Erythroblast (primary cell): ENCODE data around the gene MIPOL1.

Experiments used
- DNase-seq, 2 experiments: peaks; one replicate each; lab custom pipeline; 2025; lab: John Stamatoyannopoulos, UW
- GATA1 ChIP-seq: IDR thresholded peaks from 2 replicates; pipeline ENCODE4 v1.6.1; 2011; ENCODE audit warnings: low read depth, mild to moderate bottlenecking, control low read depth, low read length, moderate library complexity
- POLR2A ChIP-seq: IDR thresholded peaks from 2 replicates; pipeline ENCODE4 v1.6.1; 2011; ENCODE audit warnings: mild to moderate bottlenecking, low read length

The MIPOL1 gene

DNA sequence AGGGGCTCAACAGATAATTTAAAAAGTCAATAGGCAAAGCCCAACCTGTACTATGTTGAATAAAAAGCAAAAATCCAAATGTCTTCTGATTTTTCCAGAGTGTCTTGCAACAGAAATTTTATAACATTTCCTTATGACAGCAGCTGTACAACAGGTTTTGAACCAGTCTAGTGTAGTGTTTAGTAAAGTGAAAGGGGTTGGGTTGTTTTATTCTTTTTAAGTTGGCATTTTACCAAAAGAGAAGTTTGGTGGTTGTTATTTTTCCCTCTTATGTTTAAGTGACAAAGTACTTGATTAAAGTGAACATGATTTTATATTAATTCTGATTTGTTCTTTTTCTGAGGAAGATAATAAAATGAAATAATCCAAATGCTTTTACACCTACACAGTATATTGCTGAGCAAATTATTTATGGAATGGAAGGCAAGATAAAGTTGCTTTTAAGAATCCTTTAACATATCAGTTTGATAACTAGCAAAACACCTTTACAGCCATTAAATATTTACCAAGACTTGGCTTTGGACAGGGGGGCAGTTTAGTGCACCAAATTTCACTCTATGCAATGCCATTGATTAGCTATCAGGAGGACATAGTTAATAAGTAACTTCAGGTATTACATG is 268.4 kb downstream of the MIPOL1 start:
- DNase-seq = no peak
- TF ChIP-seq GATA1 (no peak), POLR2A (no peak)

DNA sequence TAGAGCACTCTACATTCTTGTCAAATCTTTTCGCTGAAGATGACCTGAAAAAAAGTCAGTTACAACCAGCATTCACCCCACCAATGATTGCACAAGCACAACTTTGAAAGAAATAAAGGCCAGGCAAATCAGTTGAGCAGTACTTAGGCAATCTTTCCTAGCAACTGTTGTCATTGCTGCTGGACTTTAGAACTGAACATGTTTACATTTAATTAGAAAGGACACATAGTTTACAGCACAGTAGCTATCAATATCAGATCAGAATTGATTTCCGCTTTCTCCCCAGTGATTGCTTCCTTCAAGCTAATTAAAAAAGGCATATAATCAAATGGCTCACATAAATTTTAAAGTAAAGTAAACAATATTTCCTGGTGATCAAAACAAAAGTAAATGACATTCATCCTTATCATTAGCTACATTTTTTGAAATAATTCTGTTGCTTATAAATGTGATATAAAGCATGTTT is 268.9 kb downstream of the MIPOL1 start:
- TF ChIP-seq POLR2A (no peak), GATA1 (no peak)

DNA sequence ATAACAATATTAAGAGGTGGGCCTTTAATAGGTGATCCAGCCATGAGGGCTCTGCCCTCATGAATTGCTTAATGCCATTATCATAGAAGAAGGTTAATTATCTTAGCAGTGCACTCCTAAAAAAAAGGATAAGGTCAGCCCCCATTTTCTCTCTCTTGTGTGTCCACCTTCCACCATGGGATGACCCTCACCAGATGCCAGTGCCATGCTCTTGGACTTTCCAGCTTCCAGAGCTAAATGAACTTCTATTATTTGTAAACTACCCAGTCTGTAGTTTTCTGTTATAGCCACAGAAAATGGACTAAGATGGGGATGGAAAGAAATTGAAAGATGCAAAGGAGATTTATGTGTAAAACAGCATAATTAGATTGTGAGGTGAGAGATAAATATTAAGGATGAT is 271.9 kb downstream of the MIPOL1 start:
- DNase-seq = no peak
- TF ChIP-seq GATA1 = no peak
- no peak for TF ChIP-seq POLR2A

More for the DNA sequence above, 268.9 kb downstream of the MIPOL1 start:
- DNase-seq = no peak

DNA sequence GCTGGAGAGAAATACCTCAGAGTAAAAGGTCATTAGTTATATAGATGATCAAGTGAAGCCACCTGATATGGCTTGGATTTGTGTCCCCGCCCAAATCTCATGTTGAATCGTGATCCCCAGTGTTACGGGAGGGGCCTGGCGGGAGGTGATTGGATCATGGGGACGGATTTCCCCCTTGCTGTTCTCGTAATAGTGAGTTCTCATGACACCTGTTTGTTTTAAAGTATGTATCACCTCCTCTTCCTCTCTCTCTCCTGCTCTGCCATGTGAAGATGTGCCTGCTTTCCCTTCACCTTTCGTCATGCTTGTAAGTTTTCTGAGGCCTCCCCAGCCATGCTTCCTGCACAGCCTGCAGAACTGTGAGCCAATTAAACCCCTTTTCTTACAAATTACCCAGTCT is 272.5 kb downstream of the MIPOL1 start:
- TF ChIP-seq POLR2A = no peak
- no peak for TF ChIP-seq GATA1
- DNase-seq = no peak

DNA sequence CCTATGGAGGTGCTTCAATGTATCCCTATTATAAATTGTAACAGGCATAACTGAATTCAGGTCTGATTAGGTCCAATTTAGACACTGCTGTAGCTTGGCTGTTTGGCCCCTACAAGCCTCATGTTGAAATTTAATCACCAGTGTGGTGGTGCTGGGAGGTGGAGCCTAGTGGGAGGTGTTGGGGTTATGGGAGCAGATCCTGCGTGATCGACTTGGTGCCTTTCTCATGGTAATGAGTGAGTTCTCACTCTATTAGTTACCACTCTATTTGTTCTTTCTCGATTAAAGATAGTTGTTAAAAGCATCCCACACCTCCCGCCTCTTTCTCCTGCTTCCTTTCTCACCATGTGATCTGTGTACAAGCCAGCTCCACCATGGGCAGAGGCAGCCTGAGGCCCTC is 275.2 kb downstream of the MIPOL1 start:
- no peak for TF ChIP-seq GATA1
- no peak for TF ChIP-seq POLR2A
- DNase-seq = no peak

DNA sequence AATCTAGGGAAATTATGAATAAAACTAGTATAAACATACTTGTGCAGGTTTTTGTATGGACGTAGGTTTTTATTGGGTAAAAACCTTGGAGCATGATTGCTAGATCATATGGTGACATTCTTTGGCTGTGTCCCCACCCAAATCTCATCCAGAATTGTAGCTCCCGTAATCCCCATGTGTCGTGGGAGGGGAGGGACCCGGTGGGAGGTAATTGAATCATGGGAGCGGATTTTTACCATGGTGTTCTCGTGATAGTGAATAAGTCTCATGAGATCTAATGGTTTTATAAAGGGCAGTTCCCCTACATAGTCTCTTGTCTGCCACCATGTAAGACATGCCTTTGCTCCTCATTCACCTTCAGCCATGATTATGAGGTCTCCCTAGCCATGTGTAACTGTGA is 276.5 kb downstream of the MIPOL1 start:
- no peak for DNase-seq
- TF ChIP-seq POLR2A (no peak), GATA1 (no peak)

DNA sequence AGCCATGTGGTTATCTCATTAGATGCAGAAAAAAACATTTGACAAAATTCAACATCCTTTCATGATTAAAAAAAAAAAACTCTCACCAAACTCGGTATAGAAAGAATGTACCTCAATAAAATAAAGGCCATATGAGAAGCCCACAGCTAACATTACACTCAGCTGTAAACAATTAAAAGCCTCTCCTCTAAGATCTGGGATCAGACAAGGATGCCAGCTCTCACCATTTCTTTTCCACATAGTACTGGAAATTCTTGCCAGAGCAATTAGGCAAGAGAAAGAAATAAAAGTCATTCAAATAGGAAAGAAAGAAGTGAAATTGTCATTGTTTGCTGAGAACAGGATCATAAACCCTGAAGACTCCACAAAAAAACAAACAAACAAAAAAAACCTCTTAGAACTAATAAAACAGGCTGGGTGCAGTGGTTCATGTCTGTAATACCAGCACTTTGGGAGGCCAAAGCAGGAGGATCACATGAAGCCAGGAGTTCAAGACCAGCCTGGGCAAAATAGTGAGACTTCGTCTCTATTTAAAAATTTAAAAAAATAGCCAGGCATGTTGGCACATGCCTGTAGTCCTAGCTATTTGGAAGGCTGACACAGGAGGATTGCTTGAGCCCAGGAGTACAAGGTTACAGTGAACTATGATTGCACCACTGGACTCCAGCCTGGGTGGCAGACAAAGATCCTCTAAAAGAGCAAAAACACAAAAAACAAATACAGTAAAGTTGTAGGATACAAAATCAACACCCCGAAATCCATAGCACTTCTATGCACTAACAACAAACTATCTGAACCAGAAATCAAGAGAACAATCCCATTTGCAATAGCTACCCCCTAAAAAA is 282.9 kb downstream of the MIPOL1 start:
- TF ChIP-seq GATA1 (no peak), POLR2A (no peak)
- no peak for DNase-seq

DNA sequence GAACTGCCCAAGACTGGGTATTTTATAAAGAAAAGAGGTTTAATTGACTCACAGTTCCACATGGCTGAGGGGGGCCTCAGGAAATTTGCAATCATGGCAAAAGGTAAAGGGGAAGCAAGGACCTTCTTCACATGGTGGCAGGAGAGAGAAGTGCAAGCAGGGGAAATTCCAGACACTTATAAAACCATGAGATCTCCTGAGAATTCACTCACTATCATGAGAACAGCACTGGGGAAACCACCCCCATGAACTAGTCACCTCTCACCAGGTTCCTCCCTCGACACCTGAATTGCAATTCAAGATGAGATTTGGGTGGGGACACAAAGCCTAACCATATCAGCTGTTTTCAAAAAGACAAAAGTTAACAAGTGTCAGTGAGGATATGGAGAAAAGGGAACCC is 284.7 kb downstream of the MIPOL1 start:
- no peak for DNase-seq

DNA sequence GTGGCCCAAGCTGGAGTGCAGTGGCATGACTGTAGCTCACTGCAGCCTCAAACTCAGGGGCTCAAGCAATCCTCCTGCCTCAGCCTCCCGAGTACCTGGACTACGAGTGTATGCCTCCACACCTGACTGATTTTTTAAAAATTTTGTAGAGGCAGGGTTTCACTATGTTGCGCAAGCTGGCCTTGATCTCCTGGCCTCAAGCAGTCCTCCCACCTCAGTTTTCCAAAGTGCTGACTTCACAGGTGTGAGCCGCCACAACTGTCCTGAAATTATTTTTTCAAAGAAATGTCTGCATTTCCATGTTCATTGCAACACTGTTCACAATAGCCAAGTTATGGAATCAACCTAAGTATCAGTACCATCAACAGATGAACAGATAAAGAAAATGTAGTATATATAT is 285.9 kb downstream of the MIPOL1 start:
- no peak for DNase-seq
- TF ChIP-seq GATA1 (no peak), POLR2A (no peak)

More for the DNA sequence above, 284.7 kb downstream of the MIPOL1 start:
- TF ChIP-seq GATA1 (no peak), POLR2A (no peak)

DNA sequence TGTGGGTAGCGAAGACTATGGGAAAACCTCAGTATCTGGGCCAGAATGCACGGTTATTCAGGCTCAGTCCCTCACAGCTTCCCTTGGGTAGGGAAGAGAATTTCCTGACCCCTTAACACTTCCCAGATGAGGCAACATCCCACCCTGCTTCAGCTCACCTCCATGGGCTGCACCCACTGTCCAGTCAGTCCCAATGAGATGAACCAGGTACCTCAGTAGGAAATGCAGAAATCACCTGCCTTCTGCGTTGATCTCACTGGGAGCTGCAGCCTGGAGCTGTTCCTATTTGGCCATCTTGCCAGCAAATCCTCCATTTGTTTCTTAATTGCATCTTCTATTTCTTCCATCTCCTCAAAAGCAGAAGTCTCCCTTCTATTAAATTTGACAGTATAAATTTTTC is 292.9 kb downstream of the MIPOL1 start:
- TF ChIP-seq GATA1 (no peak), POLR2A (no peak)
- no peak for DNase-seq

DNA sequence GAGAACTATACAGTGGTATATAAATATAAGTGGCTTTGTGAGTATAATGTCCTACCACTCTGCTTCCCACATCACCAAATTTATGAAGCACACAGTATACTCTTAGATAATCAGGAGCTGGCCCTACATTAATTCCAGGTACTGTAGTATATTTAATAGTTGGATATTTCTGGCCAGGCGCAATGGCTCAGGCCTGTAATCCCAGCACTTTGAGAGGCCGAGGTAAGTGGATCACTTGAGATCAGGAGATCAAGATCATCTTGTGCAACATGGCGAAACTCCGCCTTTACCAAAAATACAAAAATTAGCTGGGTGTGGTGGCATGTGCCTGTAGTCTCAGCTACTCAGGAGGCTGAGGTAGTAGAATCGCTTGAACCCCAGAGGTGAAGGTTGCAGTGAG is 293.3 kb downstream of the MIPOL1 start:
- TF ChIP-seq GATA1 = no peak
- no peak for TF ChIP-seq POLR2A
- no peak for DNase-seq

DNA sequence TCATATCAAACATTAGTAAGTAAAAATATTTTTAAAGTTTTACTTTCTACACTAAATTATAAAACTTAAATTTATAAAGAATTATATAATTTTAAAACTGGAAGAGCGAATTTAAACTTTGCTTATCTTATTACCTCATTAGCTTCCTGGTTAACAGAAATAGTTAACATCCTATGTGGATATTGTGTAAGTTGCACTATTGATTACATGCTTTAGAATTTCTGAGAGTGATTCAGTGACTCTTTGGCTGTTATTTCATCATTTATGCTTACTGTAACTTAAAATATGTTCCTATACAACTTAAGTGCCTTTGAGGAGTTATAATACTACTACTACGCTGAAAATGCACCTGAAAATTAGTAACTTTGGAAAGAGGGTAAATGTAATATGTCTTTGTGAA is 295.9 kb downstream of the MIPOL1 start:
- no peak for TF ChIP-seq GATA1
- no peak for TF ChIP-seq POLR2A
- no peak for DNase-seq

DNA sequence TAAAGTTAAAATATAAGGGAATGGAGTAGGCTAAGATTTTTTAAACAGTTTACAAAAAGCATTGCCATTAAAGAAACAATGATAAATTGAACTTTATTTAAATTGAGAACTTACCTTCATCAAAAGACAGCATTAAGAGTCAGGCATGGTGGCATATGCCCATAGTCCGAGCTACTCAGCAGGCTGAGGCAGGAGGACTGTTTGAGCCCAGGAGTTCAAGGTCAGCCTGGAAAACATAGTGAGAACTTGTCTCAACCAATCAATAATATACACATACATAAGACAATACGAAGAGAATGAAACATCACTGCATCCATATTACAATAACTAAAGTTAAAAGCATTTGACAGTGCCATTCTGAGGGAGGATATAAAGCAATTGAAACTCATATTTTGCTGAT is 299.7 kb downstream of the MIPOL1 start:
- no peak for DNase-seq
- TF ChIP-seq POLR2A = no peak
- no peak for TF ChIP-seq GATA1

DNA sequence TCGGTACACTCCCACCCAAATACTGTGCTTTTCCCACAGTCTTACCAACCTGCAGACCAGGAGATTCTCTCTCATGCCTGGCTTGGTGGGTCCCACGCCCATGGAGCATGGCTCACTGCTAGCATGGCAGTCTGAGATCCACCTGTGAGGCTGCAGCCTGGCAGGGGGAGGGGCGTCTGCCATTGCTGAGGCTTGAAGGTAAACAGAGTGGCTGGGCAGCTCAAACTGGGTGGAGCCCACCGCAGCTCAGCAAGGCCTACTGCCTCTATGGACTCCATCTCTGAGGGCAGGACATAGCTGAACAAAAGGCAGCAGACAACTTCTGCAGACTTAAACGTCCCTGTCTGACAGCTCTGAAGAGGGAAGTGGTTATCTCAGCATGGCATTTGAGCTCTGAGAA is 304.1 kb downstream of the MIPOL1 start:
- TF ChIP-seq GATA1 = no peak
- TF ChIP-seq POLR2A = no peak
- DNase-seq = no peak
